H54 (cell line): Measurements from ENCODE around the gene CFAP61.

Source experiments
- DNase-seq: peaks from one replicate; pipeline ENCODE4 v3.0.0; 2011; ENCODE audit warnings: low spot score, mixed read lengths; ENCODE audit not compliant: insufficient read length
- FAIRE-seq: peaks from 3 replicates; lab custom pipeline; 2011; peaks lifted over from hg19 to GRCh38; lab: Jason Lieb, UNC
- POLR2A ChIP-seq: IDR thresholded peaks from 2 replicates; pipeline ENCODE4 v1.6.1; 2011; ENCODE audit warnings: low read depth, mild to moderate bottlenecking, low read length

Gene CFAP61

DNA sequence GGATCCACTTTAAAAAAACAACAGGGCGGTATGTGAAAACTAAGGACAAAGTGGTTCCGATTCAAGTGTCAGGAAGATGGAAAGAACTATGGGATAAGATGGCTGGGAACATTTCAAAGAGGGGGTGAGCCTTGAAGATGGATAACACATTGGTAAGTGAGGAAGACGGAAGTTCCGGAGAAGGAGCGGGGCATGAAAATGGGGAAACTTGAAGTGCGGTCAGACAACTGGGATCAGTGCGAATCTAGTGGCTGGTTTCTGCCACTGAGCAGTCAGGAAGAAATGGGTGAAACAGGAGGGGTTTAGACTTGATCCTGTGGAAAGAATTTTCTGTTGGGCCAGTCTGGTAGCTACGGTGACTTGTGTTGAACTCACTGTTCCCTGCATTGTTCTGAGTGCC lies 34.0 kb upstream of the CFAP61 start:
- DNase-seq = no peak
- FAIRE-seq = no peak
- TF ChIP-seq POLR2A = no peak

DNA sequence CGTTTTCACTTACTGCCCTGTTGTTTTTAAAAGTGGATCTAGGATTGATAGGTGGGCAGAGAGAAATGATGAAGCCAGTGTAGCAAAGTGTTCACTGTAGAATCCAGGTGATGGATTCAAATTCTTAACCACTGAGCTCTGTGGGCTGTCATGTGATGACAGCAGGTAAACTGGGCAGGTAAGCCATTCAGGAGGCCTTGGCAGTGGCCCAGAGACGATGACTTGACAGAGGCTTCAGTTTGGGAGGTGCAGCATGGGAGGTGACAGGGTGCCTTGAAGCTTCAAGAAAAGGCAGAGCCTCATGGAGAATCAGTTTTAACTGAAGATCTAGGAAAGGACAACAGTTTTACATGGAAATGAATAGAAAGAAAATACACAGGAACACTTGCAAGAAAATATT lies 33.2 kb upstream of the CFAP61 start:
- DNase-seq (no peak), FAIRE-seq (no peak)
- TF ChIP-seq POLR2A = no peak

DNA sequence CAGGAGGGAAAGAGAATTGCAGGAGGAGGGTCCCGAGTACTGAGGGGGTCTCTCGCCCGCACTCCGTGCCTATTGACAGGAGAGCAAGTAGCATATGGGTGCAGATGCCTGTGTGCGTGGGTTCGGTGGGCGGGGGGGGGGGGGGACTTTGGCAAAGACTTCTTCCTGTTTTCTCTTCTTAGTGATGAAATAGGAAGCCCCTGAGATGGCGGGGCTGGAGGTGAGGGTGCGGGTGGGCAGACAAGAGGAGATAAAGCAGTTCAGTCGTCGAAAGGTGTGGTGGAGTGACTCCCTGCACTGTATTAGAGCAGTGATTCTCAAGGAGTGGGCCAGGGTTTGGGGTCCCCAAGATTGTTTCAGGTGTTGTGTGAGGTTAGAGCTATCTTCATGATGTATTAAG lies 31.4 kb upstream of the CFAP61 start:
- DNase-seq = no peak
- no peak for TF ChIP-seq POLR2A
- no peak for FAIRE-seq

DNA sequence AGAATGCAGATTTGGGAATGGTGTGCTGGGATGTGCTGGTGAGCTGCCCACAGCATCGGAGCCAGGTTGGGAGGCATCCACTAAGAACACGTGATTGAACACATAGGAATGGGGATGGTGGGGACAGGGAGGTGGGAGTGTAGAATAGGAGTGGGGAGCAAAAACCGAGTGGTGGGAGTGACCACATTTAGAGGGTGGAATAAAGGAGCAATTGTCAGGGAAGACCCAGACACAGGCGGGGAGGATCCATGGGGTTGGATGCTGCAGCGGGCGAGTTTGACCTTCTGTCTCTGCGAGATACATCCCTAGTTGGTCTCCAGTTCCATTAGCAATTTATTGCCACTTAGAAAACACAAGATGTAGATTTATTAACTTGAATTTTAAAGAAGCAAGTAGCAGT lies 30.5 kb upstream of the CFAP61 start:
- FAIRE-seq = no peak
- DNase-seq = no peak
- no peak for TF ChIP-seq POLR2A

DNA sequence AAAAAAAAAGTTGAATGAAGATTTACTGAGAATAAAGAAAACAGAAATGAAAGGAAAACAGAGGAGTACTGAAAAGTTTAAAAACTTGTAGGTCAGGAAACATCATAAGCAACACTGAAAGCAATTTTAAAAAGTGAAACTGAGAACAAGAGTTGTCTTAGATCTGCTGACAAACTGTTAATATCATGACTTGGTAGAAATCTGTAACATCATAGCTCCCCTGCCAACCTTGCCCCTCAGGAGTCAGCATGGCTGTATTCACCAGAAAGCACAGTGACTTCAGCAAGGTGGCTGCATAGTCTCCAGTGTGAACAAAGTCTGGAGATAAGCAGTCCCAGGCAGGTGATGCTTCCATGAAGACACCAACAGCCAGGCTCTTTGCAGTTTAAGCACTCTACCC lies 29.8 kb upstream of the CFAP61 start:
- DNase-seq (no peak), FAIRE-seq (no peak)
- no peak for TF ChIP-seq POLR2A

DNA sequence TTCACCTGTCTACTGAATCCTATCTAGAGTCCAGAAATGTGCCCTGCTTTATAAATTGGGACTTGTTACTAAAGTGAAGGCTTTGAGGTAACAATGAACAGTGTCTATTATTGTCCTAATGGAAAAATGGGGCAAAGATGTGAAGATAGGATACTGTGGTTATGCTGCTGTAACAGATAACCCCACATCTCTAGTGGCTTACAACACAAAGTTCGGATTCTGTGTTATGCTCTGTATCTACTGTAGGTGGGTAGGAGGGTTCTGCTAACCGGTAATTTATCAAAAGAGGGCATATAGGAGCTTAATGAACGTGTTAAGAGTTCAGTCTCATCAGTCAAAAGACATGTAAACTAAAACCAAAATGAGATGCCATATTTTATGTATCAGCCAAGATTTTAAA lies 28.9 kb upstream of the CFAP61 start:
- no peak for TF ChIP-seq POLR2A
- no peak for DNase-seq
- FAIRE-seq = no peak

DNA sequence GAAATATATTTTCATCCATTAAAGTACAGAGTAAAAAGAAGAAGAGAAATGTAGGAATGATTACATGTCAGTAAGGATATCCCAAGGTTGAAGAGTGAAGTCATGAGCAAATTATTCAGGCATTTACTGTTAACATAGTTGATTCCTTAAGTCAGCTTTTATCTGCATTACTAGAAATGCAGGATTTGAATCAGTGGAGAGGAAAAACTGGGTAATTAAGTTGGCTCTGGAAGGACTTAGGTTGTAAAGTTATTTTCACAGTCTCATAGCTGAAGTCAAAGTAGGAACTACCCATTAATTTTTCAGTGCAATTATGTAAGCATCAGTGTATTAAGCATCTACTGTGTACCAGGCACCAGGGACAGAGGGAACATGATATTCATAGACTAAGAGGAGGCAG lies 27.4 kb upstream of the CFAP61 start:
- no peak for TF ChIP-seq POLR2A
- no peak for FAIRE-seq

DNA sequence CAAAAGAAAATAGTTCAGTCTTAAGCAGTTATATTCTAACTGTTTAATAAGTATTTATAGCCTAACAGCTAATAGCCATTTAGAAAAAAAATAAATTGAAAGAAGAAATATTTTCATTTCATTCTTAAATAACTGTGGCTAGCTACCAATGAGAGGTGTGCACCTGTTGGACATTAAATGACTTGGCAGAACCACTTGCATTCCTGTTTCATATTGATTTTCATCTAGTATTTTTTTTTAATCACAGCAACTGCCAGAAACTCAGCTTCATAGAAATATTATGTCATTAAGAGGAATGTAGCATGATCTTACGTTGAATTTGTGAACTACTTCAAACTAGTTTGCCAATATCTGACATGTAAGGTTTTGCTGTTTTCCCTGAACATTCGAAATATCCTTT lies 25.0 kb upstream of the CFAP61 start:
- FAIRE-seq (no peak), DNase-seq (no peak)
- TF ChIP-seq POLR2A = no peak

More for the DNA sequence above, 27.4 kb upstream of the CFAP61 start:
- no peak for DNase-seq

DNA sequence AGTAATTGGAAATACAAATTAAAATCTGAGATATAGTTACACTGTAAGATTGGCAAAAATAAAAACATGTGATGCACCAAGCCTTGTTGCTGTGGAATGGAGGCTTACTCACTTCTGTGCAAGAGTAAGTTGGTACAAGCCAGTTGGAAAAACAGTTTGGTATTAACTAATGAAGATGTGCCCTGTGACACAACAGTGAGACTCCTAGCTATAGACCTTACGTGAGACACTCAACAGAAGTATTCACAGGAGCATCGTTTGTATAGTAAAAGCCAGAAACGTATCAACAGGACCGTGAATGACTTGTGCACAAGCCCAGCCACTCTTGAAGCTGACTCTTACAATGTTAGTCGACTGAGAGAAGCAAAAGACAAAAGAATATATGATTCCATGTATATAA lies 20.5 kb upstream of the CFAP61 start:
- FAIRE-seq (peak; percentile 23), DNase-seq (no peak)
- no peak for TF ChIP-seq POLR2A

DNA sequence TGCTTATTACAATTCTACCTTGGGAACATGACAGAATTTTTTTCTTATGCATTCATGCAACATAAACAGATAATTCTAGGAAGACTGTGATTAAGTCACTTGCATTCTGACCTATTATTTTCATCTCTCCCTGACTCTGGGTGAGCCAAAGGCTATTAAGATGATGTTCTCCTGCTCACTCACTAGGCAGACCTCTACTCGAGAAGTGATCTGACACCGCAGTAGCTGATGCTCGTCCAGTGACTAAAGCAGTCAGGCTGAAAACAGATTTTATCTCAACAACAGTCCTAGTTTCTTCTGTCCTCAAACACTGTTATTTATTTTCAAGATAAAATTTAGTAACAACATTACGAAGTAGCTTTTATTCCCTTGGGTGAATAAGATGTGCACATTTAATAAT lies 17.8 kb upstream of the CFAP61 start:
- DNase-seq (no peak), FAIRE-seq (no peak)
- no peak for TF ChIP-seq POLR2A

DNA sequence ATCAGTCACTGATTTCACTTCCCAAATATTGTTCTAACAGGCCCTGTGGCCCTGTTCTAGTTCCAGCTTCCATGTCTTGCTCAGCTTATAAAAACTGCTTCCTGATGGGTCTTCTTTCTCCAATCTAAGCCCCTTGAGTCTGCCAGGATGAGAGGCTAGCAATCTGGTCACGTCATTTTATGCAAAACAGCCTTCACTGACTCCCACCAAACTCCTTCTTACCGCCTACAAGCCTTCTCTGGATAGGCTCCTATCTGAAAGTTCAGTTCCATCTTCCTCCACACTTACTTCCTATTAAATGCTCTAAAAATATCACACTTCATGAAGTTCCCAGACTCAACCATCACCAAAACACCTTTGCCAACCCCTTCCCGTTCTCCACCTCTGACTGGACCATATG lies 15.6 kb upstream of the CFAP61 start:
- FAIRE-seq = no peak
- DNase-seq = no peak
- TF ChIP-seq POLR2A = no peak

DNA sequence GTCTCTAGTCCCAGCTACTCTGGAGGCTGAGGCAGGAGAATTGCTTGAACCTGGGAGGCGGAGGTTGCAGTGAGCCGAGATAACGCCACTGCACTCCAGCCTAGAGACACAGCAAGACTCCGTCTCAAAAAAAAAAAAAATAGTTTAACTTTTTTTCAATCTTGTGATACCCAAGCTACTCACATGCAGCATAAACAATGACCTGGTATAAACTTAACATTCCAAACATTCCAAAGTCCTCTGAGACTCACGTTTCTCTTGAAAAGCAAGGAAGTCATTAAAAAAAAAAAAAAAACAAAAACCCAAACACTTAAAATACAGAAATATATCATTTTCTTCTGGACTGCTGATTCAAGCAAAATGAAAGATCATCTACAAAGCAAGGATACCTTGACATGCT lies 14.4 kb upstream of the CFAP61 start:
- DNase-seq (no peak), FAIRE-seq (no peak)
- no peak for TF ChIP-seq POLR2A

DNA sequence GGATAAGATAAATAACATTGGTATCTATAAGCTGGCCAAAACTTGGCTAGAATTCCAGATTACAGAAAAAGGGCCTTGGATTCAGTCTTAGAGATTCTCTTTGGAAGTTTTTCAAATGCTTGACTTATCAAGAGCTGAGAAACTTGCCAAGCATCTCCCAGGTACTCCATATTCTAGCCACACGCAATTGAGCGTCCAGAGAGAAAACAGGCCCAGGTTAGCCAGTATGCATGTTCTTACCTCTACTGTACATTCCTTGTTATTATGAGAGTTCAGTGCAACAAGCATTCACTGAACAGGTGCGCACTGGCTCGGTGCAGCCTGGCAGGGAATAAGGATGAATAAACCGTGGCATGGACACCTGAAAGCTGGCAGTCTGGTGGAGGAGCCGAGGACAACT lies 13.7 kb upstream of the CFAP61 start:
- no peak for TF ChIP-seq POLR2A
- DNase-seq (no peak), FAIRE-seq (no peak)

DNA sequence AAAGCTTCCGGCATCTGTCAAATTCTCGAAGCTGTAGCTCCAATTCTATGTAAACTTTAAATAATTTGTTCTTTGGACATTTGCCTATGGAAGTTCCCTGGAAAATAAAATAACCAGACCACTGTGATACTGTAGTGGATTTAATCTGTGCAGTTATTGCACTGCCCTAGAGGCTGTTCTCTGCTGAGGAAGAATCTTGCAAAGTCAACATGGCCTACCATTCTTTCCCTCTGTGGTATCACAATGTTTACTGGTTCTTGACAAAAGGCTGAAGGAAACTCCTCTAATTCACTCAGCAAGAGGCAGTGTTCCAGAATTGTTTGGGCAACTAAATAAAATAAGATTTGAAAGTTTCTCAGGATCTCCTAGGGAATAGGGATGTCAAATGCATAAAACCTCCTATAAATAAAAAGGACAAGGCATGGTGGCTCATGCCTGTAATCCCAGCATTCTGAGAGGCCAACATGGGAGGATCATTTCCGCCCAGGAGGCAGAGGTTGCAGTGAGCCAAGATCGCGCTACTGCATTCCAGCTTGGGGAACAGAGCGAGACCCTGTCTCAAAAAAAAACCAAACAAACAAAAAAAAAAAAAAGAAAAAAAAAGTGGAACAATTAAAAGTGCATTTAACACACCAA lies 12.5 kb upstream of the CFAP61 start:
- TF ChIP-seq POLR2A = no peak
- no peak for FAIRE-seq
- no peak for DNase-seq

DNA sequence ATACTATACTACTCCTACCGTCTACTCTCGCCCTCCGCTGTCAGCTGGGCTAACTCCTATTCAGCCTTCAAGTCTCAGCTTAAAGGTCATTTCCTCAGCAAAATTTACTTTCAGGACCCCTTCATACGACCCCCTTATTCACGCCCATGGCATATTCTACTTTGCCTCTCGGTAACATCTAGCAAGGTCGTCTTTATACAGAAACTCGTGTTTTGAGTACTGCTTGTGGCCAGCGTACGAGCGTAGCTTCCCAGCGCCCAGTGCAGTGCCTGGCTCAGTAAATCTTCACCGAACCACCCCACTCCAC lies 612 bp upstream of the CFAP61 start:
- FAIRE-seq = no peak
- DNase-seq = no peak
- no peak for TF ChIP-seq POLR2A
